Osteoblast (primary cell): ENCODE data around the gene MPV17L2. TPM values are rescaled to one million over a fixed set of nuclear protein-coding genes. Genes with fewer than 3 reads are reported as not detected.
A peak's percentile ranks its signal among the peaks of the same experiment; 100 is the strongest.

Source experiments
- DNase-seq: peaks from one replicate; pipeline ENCODE4 v3.0.0; 2011; ENCODE audit warnings: low spot score, mixed read lengths; ENCODE audit not compliant: insufficient read length; ENCODE audit errors: missing footprints
- H2AFZ ChIP-seq: 2 replicates; pipeline ENCODE4 v1.6.0; 2011; ENCODE audit warnings: mild to moderate bottlenecking, low read length
- H3K27ac ChIP-seq: 2 replicates; pipeline ENCODE4 v1.5.1; 2011; ENCODE audit warnings: mild to moderate bottlenecking, low read depth, low read length, moderate library complexity
- H3K27me3 ChIP-seq: 2 replicates; pipeline ENCODE4 v1.6.0; 2012; ENCODE audit warnings: mild to moderate bottlenecking, control low read depth, inconsistent platforms, low read length, moderate library complexity; ENCODE audit not compliant: insufficient read depth
- H3K36me3 ChIP-seq: 2 replicates; pipeline ENCODE4 v1.5.1; 2011; ENCODE audit warnings: mild to moderate bottlenecking, low read length, control low read depth, moderate library complexity; ENCODE audit not compliant: insufficient read depth
- H3K4me1 ChIP-seq: 2 replicates; pipeline ENCODE4 v1.5.1; 2011; ENCODE audit warnings: mild to moderate bottlenecking, low read length, control low read depth, moderate library complexity; ENCODE audit not compliant: insufficient read depth
- H3K4me2 ChIP-seq: 2 replicates; pipeline ENCODE4 v1.6.0; 2011; ENCODE audit warnings: mild to moderate bottlenecking, low read length; ENCODE audit not compliant: insufficient read depth
- H3K4me3 ChIP-seq: fragments of 200-600 bp; sonication (generic); 3 replicates; pipeline ENCODE4 v1.5.1; 2012; ENCODE audit warnings: mild to moderate bottlenecking, low read length, inconsistent platforms; ENCODE audit not compliant: insufficient read depth
- H3K79me2 ChIP-seq: 2 replicates; pipeline ENCODE4 v1.6.0; 2012; ENCODE audit warnings: mild to moderate bottlenecking, low read length, control low read depth, inconsistent platforms; ENCODE audit not compliant: insufficient read depth
- H3K9me3 ChIP-seq: 2 replicates; pipeline ENCODE4 v1.5.1; 2011; ENCODE audit warnings: low read depth, low read length, control low read depth
- H4K20me1 ChIP-seq: 2 replicates; pipeline ENCODE4 v1.6.0; 2012; ENCODE audit warnings: mild to moderate bottlenecking, low read length, control low read depth; ENCODE audit not compliant: insufficient read depth
- total RNA-seq: library from RNA; depleted of rRNA; stranded (reverse); fragments of >200 nt; gene quantifications from 2 replicates; pipeline ENCODE4 v1.2.3, GENCODE V29; 2012
- TF ChIP-seq, protein P1 (sequence below): IDR thresholded peaks from 2 replicates; pipeline ENCODE4 v1.5.1; 2011; ENCODE audit warnings: mild to moderate bottlenecking, low read depth, low read length, moderate library complexity; ENCODE audit errors: extremely low read depth

Gene MPV17L2
- total RNA-seq, 1 donor: 8.3 TPM

DNA sequence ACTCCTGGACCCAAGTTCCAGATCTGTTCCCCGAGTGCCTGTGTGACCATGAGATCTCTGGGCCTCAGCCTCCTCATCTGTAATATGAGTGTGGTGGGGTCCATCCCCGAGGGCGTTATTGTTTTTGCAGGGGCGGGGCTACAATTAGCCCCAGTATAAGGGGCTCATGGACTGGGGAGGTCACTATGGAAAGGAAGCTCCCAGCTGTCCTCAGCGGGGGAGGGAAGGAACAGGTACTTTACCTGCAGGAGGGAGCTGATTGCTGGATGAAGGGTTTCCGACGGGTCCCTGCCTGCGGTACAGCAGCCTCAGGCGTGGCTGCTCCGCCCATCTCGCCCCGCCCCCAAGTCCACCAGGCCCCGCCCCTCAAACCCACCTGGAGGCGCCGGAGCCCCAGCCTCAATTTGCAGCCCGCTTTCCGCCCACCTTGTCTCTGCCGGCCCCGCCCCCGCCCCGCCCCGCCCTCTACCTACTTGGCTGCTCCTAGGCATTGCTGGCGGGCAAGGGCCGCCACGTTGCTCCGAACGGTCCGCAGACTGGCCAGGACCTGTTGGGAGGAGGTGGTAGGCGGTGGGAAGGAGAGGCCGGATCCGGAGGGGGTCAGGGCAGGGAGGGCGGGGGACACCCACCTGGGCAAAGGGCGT is 27.7 kb downstream of the MPV17L2 start:
- Histone ChIP-seq H3K27me3 (peaks cover 8% of the 10 kb centered on the region), H3K9me3 (no peaks in the 10 kb centered on the region), H3K4me2 (no peak overlapping the region), H3K79me2 (no peaks in the 10 kb centered on the region), H3K27ac (no peak overlapping the region), H3K4me1 (peaks cover 9% of the 10 kb centered on the region), H4K20me1 (no peaks in the 10 kb centered on the region), H3K36me3 (no peaks in the 10 kb centered on the region), H3K4me3 (no peak overlapping the region), H2AFZ (no peak overlapping the region)
- peak; percentile 47 for DNase-seq
- TF ChIP-seq, protein P1, sequence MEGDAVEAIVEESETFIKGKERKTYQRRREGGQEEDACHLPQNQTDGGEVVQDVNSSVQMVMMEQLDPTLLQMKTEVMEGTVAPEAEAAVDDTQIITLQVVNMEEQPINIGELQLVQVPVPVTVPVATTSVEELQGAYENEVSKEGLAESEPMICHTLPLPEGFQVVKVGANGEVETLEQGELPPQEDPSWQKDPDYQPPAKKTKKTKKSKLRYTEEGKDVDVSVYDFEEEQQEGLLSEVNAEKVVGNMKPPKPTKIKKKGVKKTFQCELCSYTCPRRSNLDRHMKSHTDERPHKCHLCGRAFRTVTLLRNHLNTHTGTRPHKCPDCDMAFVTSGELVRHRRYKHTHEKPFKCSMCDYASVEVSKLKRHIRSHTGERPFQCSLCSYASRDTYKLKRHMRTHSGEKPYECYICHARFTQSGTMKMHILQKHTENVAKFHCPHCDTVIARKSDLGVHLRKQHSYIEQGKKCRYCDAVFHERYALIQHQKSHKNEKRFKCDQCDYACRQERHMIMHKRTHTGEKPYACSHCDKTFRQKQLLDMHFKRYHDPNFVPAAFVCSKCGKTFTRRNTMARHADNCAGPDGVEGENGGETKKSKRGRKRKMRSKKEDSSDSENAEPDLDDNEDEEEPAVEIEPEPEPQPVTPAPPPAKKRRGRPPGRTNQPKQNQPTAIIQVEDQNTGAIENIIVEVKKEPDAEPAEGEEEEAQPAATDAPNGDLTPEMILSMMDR: no peak

DNA sequence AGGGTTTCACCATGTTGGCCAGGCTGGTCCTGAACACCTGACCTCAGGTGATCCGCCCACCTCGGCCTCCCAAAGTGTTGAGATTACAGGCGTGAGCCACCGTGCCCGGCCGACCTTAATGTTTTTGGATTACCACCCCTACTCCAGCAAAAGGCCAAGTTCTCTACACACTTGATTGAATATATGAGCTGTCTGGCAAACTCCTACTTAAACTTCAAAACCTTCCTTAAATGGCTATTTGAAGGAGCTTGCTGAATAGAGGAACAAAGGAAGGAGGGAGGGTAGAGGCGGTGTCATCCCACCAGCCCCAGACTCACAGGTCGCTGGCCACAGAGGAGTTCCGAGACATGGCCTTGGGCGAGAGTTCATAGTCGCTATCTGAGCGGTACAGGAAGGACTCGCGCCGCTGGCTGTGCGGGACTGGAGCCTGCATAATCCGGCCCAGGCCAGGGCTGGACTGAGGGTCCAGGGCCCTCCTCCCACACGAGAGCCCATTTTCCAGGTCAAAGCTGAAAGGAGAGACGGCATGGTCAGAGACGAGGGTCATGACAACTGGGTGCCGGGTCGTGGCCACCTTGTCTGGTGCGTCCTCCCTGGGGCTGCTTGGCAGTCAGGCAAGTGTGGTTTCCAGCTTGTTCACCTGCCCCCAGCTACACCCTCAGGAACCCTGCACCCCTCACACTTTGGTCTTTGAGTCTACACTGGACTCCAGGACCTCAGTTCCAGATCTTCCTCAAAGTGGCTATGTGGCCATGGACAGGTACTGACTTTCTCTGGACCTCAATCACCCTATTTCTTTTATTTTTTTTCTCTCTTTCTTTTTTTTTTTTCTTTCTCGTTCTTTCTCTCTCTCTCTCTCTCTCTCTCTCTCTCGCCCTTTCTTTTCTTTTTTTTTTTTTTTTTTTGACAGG is 29.1 kb downstream of the MPV17L2 start:
- no peaks in the 10 kb centered on the region for H3K36me3 ChIP-seq
- H2AFZ ChIP-seq: no peak overlapping the region
- H3K79me2 ChIP-seq: no peaks in the 10 kb centered on the region
- TF ChIP-seq, protein P1: no peak
- H3K4me3 ChIP-seq: no peak overlapping the region
- no peak overlapping the region for H3K27ac ChIP-seq
- no peaks in the 10 kb centered on the region for H4K20me1 ChIP-seq
- peaks cover 11% of the 10 kb centered on the region for H3K27me3 ChIP-seq
- no peak overlapping the region for H3K4me2 ChIP-seq
- no peaks in the 10 kb centered on the region for H3K9me3 ChIP-seq
- peaks cover 12% of the 10 kb centered on the region for H3K4me1 ChIP-seq
- peak; percentile 68 for DNase-seq

DNA sequence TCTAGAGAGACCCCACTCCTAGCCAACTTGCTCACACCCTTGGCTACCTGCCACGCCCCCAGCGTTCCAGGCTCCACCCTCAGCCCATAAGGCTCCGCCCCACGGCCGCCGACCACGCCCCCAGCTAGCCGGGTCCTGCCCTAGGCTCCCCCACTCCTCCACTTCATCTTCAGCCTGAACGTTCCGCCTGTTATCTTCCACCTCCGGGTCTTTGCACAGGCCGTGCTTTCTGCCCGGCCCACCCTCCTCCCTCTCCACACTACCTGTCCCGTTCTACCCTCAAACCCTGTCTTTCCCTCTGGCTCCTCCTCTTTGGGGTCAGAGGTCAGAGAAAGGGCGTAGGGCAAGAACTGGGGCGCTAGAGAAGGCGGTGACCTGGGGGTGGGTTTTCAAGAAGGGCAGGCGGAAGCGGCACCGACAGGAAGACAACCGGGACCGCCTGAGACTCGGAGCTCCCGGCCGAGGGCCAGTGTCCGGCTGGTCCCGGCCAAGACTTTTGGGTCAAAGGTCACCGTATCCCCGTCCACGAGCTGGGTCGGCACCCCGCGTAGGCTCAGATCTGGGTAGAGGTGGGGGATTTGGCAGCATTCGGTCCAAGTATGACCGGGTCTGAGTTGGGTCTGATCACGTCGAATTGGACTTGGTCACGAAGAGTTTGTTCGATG is 31.0 kb downstream of the MPV17L2 start:
- TF ChIP-seq, protein P1: no peak
- peak; percentile 67 for DNase-seq
- peak overlapping the region; percentile 67 for H3K4me3 ChIP-seq
- no peaks in the 10 kb centered on the region for H3K79me2 ChIP-seq
- no peaks in the 10 kb centered on the region for H3K9me3 ChIP-seq
- no peaks in the 10 kb centered on the region for H4K20me1 ChIP-seq
- no peaks in the 10 kb centered on the region for H3K36me3 ChIP-seq
- H3K27ac ChIP-seq: peak overlapping the region; percentile 49
- peaks cover 20% of the 10 kb centered on the region for H3K27me3 ChIP-seq
- H3K4me1 ChIP-seq: peaks cover 12% of the 10 kb centered on the region
- peak overlapping the region; percentile 81 for H3K4me2 ChIP-seq
- peak overlapping the region; percentile 90 for H2AFZ ChIP-seq
